HuH-7 (cell line): Measurements from ENCODE around the gene SETD7.

Source experiments
- DNase-seq: peaks from one replicate; pipeline ENCODE4 v3.0.0; 2011; ENCODE audit warnings: low spot score

The SETD7 gene

GRCh38 chr4:139568206-139568955 lies 12.4 kb upstream of the SETD7 start:
- DNase-seq: no peak

- no peak for DNase-seq
Observed at GRCh38 chr4:139567159-139567870, 11.3 kb upstream of the SETD7 start.

- DNase-seq: no peak
Observed at GRCh38 chr4:139564502-139564901, 8.5 kb upstream of the SETD7 start.

- no peak for DNase-seq
Observed at GRCh38 chr4:139563515-139563914, 7.5 kb upstream of the SETD7 start.

DNA sequence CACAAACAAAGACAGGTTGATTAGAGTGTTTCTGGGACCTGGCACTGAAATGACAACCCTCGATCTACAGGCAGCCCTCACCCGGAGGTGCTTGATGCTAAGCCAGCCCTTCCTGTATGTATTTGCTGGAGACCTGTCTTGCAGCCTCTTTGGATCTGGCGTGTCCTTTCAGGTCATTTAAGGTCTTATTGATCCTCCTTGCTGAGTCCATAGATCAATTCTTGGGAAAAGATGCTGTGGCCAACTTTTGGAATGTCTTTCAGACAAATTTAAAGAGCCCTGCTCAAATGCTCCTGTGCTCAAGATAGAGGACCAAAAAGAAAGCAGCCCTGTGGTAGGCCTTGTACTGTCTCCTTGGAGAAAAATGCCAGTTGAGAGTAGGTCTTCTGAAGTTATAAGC lies 6.8 kb upstream of the SETD7 start:
- DNase-seq: no peak

- DNase-seq: no peak
Observed at GRCh38 chr4:139562067-139562684, 6.2 kb upstream of the SETD7 start.

DNA sequence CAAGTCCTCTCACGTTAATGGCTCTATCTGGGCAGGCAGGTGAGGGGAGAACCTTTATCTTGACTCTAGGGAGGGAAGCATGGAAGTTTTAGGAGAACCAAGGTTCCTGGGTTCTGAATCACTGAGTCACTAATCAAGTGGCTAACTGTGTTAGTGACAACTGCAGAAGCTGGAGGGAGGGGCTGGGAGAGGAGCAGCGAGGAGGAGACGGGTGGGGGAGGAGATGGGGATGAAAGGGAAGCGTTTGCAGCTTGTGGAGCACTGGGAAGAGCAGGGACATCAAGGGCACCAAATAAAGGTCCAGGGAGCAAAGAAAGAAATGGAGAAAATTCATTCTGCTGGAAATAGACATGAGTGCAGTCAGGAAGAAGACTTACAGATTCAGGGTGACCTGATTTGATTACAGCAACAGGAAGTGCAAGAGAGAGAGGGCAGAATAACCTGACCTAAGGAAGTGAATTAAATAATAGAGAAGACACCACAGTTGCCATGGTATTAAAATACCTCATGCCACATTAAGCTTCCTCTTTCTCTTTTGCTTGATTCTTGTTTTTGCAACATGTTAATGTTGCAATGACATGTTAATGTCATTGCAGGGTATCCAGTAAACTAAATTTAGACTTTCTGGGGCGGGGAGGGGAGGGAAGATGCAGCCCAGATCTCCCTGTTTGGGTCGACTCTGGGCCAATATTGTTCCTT lies 4.5 kb upstream of the SETD7 start:
- DNase-seq: no peak

- no peak for DNase-seq
Observed at GRCh38 chr4:139559687-139560086, 3.7 kb upstream of the SETD7 start.

- DNase-seq: peak; percentile 46
Observed at GRCh38 chr4:139559089-139559479, 3.1 kb upstream of the SETD7 start.

DNA sequence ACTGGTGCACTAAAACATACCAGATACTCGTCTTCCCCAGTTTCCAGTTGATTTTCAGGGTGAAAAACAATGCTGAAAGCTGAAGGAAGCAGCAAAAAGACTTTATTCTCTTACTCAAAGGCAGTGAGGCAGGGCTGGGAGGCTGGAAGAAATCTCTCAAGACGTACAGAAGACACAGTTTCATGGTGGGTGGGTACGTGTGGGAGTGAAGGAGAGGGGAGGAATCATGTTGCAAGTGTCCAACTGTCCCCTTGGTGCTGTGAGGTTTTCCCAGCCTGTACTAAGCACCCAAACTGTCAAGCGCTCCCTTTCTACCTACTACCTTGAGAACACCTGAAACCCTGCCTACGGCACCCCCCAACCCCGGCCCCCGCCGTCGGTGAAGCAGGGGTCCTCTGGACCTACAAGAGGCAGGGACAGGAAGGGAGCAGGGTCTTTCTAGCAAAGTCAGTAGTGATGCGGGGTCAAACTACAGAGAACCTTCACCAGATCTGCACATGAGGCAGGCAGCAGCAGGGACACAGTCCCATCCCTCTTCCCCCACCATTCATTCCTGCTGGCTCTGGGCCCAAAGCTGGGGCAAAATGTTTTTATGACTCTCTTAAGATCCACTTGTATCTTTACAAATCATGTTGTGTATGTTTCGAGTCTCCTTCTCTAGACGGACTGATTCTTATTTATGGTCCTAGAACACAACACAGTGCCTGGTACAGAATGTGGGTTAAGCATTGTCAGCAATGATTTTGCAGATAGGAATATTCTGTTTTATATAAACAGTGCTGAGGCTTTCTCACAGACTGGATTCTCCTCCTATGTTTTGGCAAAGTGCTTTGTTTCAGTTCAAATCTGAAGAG lies 2.4 kb upstream of the SETD7 start:
- DNase-seq: no peak

DNA sequence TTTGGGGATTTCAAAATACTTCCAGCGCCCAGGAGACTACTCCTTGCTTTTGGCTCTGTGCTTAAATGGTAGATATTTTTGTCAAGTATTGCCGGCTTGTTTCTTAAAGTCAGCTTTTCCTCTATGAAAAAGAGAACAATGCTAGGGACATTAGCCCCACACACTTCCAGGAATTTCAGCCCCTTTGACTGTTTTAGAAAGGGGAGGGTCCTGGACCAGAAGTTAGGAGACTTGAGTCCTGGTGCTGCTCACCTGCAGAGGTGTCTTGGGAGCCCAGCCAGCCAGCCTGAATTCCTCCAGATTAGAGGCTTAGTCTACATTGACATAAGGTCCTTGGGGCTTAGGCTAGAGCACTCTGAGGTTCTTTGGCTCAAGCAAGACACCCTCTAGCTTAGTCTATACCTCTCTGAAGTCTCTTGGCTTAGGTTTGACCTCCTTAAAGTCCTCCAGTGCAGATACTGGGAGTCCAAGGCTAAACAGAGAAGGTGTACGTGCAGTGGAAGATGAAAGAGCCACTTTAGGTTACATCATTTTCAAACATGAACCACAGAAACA lies 1.6 kb upstream of the SETD7 start:
- no peak for DNase-seq

- DNase-seq: peak; percentile 38
Observed at GRCh38 chr4:139556724-139557555, 921 bp upstream of the SETD7 start.

DNA sequence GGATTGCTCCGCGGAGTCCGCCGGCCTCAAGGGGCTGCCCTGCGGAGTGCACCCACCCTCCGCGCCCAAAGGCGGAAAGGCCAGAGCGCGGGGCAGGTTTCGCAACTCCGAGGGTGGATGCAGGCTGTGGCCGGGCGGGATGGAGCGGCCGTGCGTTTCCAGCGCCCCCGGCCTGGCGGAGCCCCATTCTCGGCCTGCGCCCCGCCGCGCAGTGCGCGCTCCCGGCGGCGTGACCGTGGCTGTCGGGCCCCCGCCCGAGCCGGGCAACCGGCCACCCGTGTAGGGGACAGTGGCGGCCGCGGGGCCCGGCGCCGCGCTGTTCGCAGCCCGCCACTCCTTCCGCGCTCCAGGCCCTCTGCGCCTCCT lies 331 bp downstream of the SETD7 start:
- peak; percentile 52 for DNase-seq

GRCh38 chr4:139554893-139555704 lies 920 bp downstream of the SETD7 start:
- peak; percentile 79 for DNase-seq

GRCh38 chr4:139554642-139554892 lies 1.5 kb downstream of the SETD7 start:
- no peak for DNase-seq

- no peak for DNase-seq
Observed at GRCh38 chr4:139553751-139554641, 2.0 kb downstream of the SETD7 start.

GRCh38 chr4:139552517-139553307 lies 3.3 kb downstream of the SETD7 start:
- no peak for DNase-seq
